ENCODE data around the gene GLIPR1L2. TPM values are rescaled to one million over a fixed set of nuclear protein-coding genes. Genes with fewer than 3 reads are reported as not detected.

Gene GLIPR1L2
- total and polyA plus RNA-seq, 9 donors, result 0.60 to 5.2 (median 2.0) TPM

DNA sequence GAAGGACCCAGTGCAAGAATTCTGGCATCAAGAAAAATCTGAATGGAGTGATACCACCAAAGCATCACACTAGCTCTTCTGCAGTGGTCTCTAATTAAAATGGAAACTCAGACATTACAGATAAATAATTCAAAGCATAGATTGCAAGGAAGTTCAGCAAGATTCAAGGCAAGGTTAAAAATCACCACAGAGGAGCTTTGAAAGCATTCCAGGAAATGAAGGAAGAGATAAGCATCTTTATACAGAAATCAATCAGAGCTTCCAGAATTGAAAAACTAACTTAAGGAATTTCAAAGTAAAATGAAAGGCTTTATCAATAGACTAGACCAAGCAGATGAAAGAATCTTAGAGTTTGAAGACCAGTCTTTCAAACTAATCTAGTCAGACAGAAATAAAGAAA is 69.3 kb downstream of the GLIPR1L2 start:
- intact Hi-C loops (cut with DNase I), result no loop called here

DNA sequence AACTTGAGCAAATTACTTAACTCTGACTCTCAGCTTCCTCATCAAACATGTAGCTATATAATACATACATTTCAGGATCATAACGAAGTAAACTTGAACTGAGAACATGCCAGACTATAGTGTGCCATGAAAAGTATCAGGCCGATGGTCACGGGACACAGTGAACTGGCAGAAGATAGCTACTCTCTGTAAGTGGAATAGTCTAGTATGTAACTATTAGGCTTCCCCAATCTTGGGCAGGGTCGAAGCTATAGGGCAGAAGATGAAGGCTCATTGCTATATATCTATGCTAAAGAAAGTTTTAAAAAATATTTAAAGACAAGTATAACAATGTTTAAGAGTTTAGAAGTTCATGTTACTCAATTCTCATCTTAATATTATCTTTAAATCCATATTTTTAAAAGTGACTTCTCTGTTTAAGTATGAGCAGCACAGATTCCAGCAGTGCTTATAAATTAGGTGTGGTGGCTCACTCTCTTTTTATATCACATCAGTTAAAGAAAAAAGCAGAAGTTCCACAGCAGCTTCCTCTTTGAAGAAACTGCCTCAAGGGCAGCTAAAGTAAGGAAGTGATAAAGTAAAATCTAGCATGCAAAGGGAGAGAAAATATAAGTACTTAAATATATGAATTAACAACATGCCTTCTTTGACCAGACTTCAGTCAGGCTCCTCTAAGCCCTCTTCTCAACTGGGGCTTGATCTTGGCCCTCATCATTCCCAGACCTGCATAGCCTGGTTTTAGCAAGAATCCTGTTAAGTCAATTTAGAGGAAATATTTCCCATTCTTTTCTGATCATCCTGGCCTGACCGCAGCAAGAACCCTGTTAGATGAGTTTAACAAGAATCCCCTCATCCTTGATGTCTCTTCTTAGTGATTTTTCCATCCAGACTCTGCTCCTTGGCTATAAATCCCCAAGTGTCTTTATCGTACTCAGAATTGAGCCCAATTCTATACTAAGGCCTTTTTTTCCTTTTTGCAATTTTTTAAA is 81.3 kb downstream of the GLIPR1L2 start:
- intact Hi-C loops (cut with DNase I), result no loop called here
- Histone ChIP-seq H3K9me3 (no peaks in the 10 kb centered on the region), H3K4me1 (ENCODE audit: insufficient read depth) (no peaks in the 10 kb centered on the region), H3K4me3 (no peak overlapping the region), H3K36me3 (no peaks in the 10 kb centered on the region), H3K27me3 (no peaks in the 10 kb centered on the region), H3K27ac (no peak overlapping the region)
- DNase-seq, result no peak
- WGBS, 3 donors, result 90 to 93% (median 92%) methylated on average over 6 of the region's 6 CpGs
- TF ChIP-seq POLR2A (IDR thresholded peaks at IDR 0.05) (no peak), CTCF (IDR thresholded peaks at IDR 0.05) (no peak), EP300 (IDR thresholded peaks at IDR 0.05) (no peak)

More for the DNA sequence above, 69.3 kb downstream of the GLIPR1L2 start:
- no peaks in the 10 kb centered on the region for H3K9me3 ChIP-seq
- H3K4me1 ChIP-seq (ENCODE audit: insufficient read depth), result no peaks in the 10 kb centered on the region
- no peak overlapping the region for H3K27ac ChIP-seq
- DNase-seq, result no peak
- no peak overlapping the region for H3K4me3 ChIP-seq
- H3K36me3 ChIP-seq, result no peaks in the 10 kb centered on the region
- TF ChIP-seq POLR2A (IDR thresholded peaks at IDR 0.05) (no peak), EP300 (IDR thresholded peaks at IDR 0.05) (no peak), CTCF (IDR thresholded peaks at IDR 0.05) (no peak)
- H3K27me3 ChIP-seq, result no peaks in the 10 kb centered on the region

GRCh38 chr12:75474116-75474515 is 83.2 kb downstream of the GLIPR1L2 start:
- no peaks in the 10 kb centered on the region for H3K9me3 ChIP-seq
- intact Hi-C loops (cut with DNase I), result no loop called here
- no peaks in the 10 kb centered on the region for H3K36me3 ChIP-seq
- DNase-seq, result no peak
- no peak overlapping the region for H3K4me3 ChIP-seq
- WGBS, 3 donors, result 71 to 79% (median 77%) methylated on average over 2 of the region's 2 CpGs
- TF ChIP-seq POLR2A (IDR thresholded peaks at IDR 0.05) (no peak), EP300 (IDR thresholded peaks at IDR 0.05) (no peak), CTCF (IDR thresholded peaks at IDR 0.05) (no peak)
- H3K4me1 ChIP-seq (ENCODE audit: insufficient read depth), result no peaks in the 10 kb centered on the region
- H3K27me3 ChIP-seq, result no peaks in the 10 kb centered on the region
- H3K27ac ChIP-seq, result no peak overlapping the region

DNA sequence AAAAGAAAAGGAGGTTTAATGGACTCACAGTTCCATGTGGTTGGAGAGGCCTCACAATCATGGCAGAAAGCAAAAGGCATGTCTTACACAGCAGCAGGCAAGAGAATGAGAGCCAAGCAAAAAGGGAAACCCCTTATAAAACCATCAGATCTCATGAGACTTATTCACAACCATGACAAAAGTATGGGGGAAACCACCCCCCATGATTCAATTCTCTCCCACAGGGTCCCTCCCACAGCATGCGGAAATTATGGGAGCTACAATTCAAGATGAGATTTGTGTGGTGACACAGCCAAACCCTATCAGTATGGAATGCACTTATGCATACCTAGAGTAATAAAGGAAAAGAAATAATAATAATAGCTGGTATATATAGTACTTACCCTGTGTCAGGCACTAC is 85.2 kb downstream of the GLIPR1L2 start:
- Histone ChIP-seq H3K9me3 (no peaks in the 10 kb centered on the region), H3K27me3 (no peaks in the 10 kb centered on the region), H3K4me1 (ENCODE audit: insufficient read depth) (no peaks in the 10 kb centered on the region), H3K36me3 (no peaks in the 10 kb centered on the region), H3K4me3 (no peak overlapping the region), H3K27ac (no peak overlapping the region)
- DNase-seq, result no peak
- TF ChIP-seq CTCF (IDR thresholded peaks at IDR 0.05) (no peak), EP300 (IDR thresholded peaks at IDR 0.05) (no peak), POLR2A (IDR thresholded peaks at IDR 0.05) (no peak)
- intact Hi-C loops (cut with DNase I), result no loop called here
- WGBS, 3 donors, result 81 to 91% (median 89%) methylated on average over 1 of the region's 1 CpG

All from ovary (tissue), 9 donors.